ENCODE measurements around the gene SPSB1.

DNA sequence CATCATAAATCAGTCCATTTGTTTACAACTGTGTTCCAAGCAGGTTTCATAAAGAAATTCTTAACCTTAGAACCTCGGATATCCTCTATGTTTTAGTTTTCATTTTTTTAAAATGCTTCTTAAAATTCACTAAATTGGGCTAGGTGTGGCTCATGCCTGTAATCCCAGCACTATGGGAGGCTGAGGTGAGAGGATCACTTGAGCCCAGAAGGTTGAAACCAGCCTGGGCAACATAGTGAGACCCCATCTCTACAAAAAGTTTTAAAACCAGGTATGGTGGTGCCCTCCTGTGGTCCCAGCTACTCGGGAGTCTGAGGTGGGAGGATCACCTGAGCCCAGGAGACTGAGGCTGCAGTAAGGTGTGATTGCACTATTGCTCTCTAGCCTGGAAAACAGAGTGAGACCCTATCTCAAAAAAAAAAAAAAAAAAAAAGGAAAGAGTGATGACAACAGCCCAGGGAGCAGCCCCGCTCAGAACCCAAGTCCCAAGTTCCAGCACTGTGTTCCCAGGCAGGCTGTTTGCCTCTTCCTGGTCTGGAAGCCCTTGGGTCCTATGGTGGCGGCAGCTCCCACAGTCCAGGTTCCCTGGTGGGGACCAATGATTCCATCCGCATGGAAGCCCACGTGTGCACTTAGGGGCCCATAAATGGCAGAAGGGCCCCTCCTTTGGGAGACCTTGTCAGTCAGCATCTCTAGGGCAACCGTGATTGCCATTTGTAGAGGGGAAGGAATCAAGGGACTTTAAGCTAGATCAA, 24.7 kb upstream of the SPSB1 start:
- TF ChIP-seq, protein P1, sequence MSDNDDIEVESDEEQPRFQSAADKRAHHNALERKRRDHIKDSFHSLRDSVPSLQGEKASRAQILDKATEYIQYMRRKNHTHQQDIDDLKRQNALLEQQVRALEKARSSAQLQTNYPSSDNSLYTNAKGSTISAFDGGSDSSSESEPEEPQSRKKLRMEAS (IDR thresholded peaks at IDR 0.05; ENCODE audit: low read depth, low read length), result no peak
- TF ChIP-seq KAT2A (conservative IDR thresholded peaks at IDR 0.05; ENCODE audit: control insufficient read depth, low read depth, low read length) (no peak), ATF7 (IDR thresholded peaks at IDR 0.05; ENCODE audit: low read depth) (no peak), CHD1 (IDR thresholded peaks at IDR 0.05; ENCODE audit: low read depth, low read length) (no peak), ZNF207 (IDR thresholded peaks at IDR 0.05; ENCODE audit: borderline replicate concordance) (no peak), POLR2AphosphoS5 (IDR thresholded peaks at IDR 0.05; ENCODE audit: low read length) (no peak), POLR2A (IDR thresholded peaks at IDR 0.05; ENCODE audit: low read depth, low read length) (no peak), SMC3 (IDR thresholded peaks at IDR 0.05; ENCODE audit: borderline replicate concordance, low read length) (no peak)
- TF ChIP-seq, protein P2, sequence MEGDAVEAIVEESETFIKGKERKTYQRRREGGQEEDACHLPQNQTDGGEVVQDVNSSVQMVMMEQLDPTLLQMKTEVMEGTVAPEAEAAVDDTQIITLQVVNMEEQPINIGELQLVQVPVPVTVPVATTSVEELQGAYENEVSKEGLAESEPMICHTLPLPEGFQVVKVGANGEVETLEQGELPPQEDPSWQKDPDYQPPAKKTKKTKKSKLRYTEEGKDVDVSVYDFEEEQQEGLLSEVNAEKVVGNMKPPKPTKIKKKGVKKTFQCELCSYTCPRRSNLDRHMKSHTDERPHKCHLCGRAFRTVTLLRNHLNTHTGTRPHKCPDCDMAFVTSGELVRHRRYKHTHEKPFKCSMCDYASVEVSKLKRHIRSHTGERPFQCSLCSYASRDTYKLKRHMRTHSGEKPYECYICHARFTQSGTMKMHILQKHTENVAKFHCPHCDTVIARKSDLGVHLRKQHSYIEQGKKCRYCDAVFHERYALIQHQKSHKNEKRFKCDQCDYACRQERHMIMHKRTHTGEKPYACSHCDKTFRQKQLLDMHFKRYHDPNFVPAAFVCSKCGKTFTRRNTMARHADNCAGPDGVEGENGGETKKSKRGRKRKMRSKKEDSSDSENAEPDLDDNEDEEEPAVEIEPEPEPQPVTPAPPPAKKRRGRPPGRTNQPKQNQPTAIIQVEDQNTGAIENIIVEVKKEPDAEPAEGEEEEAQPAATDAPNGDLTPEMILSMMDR (IDR thresholded peaks at IDR 0.05 in 2 of 3, conservative IDR thresholded peaks at IDR 0.05 in 1 of 3; ENCODE audit: control insufficient read depth in 2 of 3, extremely low read depth in 1 of 3, insufficient read depth in 1 of 3, low read depth in 3 of 3, low read length in 3 of 3), result no peak

All from GM12878 (cell line).